Left lung (tissue), 10 donors: ENCODE data around the gene RPS14. TPM values are rescaled to one million over a fixed set of nuclear protein-coding genes. Genes with fewer than 3 reads are reported as not detected.

Experiments
- ATAC-seq: fragments of 200-7000 bp; cut with Tn5 transposase; one replicate; pipeline ENCODE4 v1.9.1; 2020; ENCODE audit warnings: moderate library complexity
- DNase-seq, 4 donors: peaks; one replicate each; pipeline ENCODE4 v3.0.0-alpha.2; 2013 to 2020
- H3K27ac ChIP-seq, 2 donors: fragments of 200-600 bp; sonication (generic) in 1 of 2; one replicate each; pipeline versions ENCODE4 v1.5.0 to v1.8.0; 2020 to 2021
- H3K27me3 ChIP-seq, 2 donors: fragments of 200-600 bp; sonication (generic) in 1 of 2; one replicate each; pipeline versions ENCODE4 v1.5.0 to v1.8.0; 2020 to 2021
- H3K36me3 ChIP-seq, 2 donors: fragments of 200-600 bp; sonication (generic) in 1 of 2; one replicate each; pipeline versions ENCODE4 v1.5.0 to v1.8.0; 2020 to 2021
- H3K4me1 ChIP-seq, 2 donors: fragments of 200-600 bp; one replicate each; pipeline ENCODE4 v1.8.0; 2021
- H3K4me3 ChIP-seq, 2 donors: fragments of 200-600 bp; sonication (generic) in 1 of 2; one replicate each; pipeline versions ENCODE4 v1.5.0 to v1.8.0; 2020 to 2021; ENCODE audit warnings: mild to moderate bottlenecking in 1 of 2
- H3K9me3 ChIP-seq, 2 donors: fragments of 200-600 bp; sonication (generic) in 1 of 2; one replicate each; pipeline versions ENCODE4 v1.5.0 to v1.8.0; 2020 to 2021
- CTCF ChIP-seq, 2 donors: fragments of 200-600 bp; sonication (generic) in 1 of 2; IDR thresholded peaks; one replicate each; pipeline versions ENCODE4 v1.5.0 to v1.8.0; 2021; ENCODE audit warnings: antibody characterized with exemption in 2 of 2
- intact Hi-C, 2 donors: fragments of 100-400 bp; cut with DNase I; formaldehyde crosslinking; loops; one replicate each; pipeline versions ENCODE4 v1.11.2 to v1.14.2; 2022
- polyA plus RNA-seq, 6 donors: library from polyadenylated mRNA; unstranded; fragments of 120-200 nt; gene quantifications; one replicate each; pipeline ENCODE4 v1.2.1, GENCODE V29; 2013; ENCODE audit not compliant: insufficient read length in 6 of 6
- total RNA-seq, 2 donors: library from RNA; stranded (reverse); fragmentation: NEBNext Ultra II Directional; extraction: Animal tissue kit (Norgen Biotek cat#: 25700); gene quantifications; one replicate each; pipeline ENCODE4 v1.2.1, GENCODE V29; 2021
- donor health status: DM: no; HTN: yes; CAD: no.
- donor health status: DM: no; HTN: no; CAD: no.

Gene RPS14
- total and polyA plus RNA-seq, 8 donors = 1,428 to 2,778 (median 2,416) TPM

DNA sequence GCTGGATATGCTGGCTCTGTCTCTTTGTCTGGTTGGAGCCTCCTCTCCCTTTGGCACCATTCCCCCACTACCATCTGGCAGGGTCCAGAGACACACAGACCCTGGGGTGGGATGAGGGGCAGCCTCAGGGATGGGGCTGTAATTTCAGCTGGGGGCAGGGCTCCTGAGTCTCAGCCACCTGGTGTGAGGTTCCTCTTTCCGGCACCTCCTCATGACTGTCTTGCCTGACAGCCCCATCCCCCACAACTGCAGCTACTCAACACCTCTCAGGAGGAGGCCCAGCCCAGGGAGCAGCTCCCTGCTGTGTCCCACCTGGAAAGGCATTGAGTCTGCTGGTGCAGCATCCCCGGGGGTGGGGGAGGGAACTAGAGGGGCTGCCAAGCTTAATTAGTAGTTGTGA is 11.7 kb upstream of the RPS14 start:
- intact Hi-C loops = loop anchor here in 1 of 2 donors (10.0 kb wide), 1 partner anchor 64 kb away; no protein-coding TSS in a partner anchor
- Histone ChIP-seq H3K4me1 (peaks cover 0 to 49% of the 10 kb centered on the region in 2 donors), H3K9me3 (no peaks in the 10 kb centered on the region), H3K4me3 (no peak overlapping the region), H3K27ac (peak overlapping the region in 1 of 2 donors; percentile 4), H3K36me3 (no peaks in the 10 kb centered on the region), H3K27me3 (no peaks in the 10 kb centered on the region)
- ATAC-seq = no peak
- TF ChIP-seq CTCF (IDR thresholded peaks at IDR 0.05) = no peak
- peak in 1 of 4 donors; percentile 47 for DNase-seq

- Histone ChIP-seq H3K4me3 (no peak overlapping the region), H3K27me3 (no peaks in the 10 kb centered on the region), H3K9me3 (no peaks in the 10 kb centered on the region), H3K27ac (peak overlapping the region in 1 of 2 donors; percentile 4), H3K36me3 (no peaks in the 10 kb centered on the region), H3K4me1 (peaks cover 0 to 45% of the 10 kb centered on the region in 2 donors)
- intact Hi-C loops = loop anchor here in 1 of 2 donors (10.0 kb wide), 1 partner anchor 64 kb away; no protein-coding TSS in a partner anchor
- no peak for ATAC-seq
- DNase-seq = no peak
- no peak for TF ChIP-seq CTCF (IDR thresholded peaks at IDR 0.05)
These were observed 11.2 kb upstream of the RPS14 start for GRCh38 chr5:150460781-150461180.

GRCh38 chr5:150458802-150459557 is 9.4 kb upstream of the RPS14 start:
- DNase-seq (peak in 3 of 4 donors; percentile 76 to 95 (median 76)), ATAC-seq (peak; percentile 98)
- H3K27me3 ChIP-seq = no peaks in the 10 kb centered on the region
- H3K9me3 ChIP-seq = no peaks in the 10 kb centered on the region
- intact Hi-C loops = loop anchor here in 1 of 2 donors (5.0 kb wide), 2 partner anchors 83 to 198 kb away; no protein-coding TSS in a partner anchor
- peak; percentile 78 to 88 for TF ChIP-seq CTCF (IDR thresholded peaks at IDR 0.05)
- H3K4me1 ChIP-seq = peaks cover 0 to 43% of the 10 kb centered on the region in 2 donors
- H3K27ac ChIP-seq = no peak overlapping the region
- no peak overlapping the region for H3K4me3 ChIP-seq
- H3K36me3 ChIP-seq = no peaks in the 10 kb centered on the region

- Histone ChIP-seq H3K4me1 (peaks cover 0 to 51% of the 10 kb centered on the region in 2 donors), H3K27me3 (no peaks in the 10 kb centered on the region), H3K36me3 (no peaks in the 10 kb centered on the region), H3K4me3 (no peak overlapping the region), H3K9me3 (no peaks in the 10 kb centered on the region), H3K27ac (peak overlapping the region in 1 of 2 donors; percentile 62)
- no peak for TF ChIP-seq CTCF (IDR thresholded peaks at IDR 0.05)
- ATAC-seq = no peak
- no peak for DNase-seq
- intact Hi-C loops = loop anchor here in 1 of 2 donors (5.0 kb wide), 2 partner anchors 85 to 200 kb away; no protein-coding TSS in a partner anchor
These were observed 8.2 kb upstream of the RPS14 start for GRCh38 chr5:150457562-150458240.

DNA sequence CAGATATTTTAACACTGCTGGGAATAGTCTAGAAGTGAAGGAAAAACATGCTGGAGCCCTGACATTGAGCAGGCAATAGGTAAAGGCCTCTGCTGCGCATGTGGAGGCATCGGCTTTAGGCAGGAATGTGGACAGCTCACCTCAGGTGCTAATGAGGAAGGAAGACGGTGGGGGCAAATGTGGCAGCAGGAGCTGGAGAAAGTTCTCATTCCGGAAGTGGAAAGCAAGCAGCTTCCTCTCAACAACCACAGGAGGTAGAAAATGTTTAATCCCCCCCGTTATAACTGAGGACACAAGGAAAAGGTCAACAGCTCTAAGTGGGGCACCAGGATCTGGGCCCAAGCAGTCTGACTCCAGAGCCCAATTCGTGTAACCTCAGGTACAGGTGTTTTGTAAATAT is 7.6 kb upstream of the RPS14 start:
- no peak for DNase-seq
- H3K4me3 ChIP-seq = no peak overlapping the region
- no peak for TF ChIP-seq CTCF (IDR thresholded peaks at IDR 0.05)
- intact Hi-C loops = loop anchor here in 1 of 2 donors (5.0 kb wide), 2 partner anchors 85 to 200 kb away; no protein-coding TSS in a partner anchor
- H3K9me3 ChIP-seq = no peaks in the 10 kb centered on the region
- H3K36me3 ChIP-seq = no peaks in the 10 kb centered on the region
- H3K27ac ChIP-seq = peak overlapping the region in 1 of 2 donors; percentile 62
- ATAC-seq = no peak
- H3K27me3 ChIP-seq = no peaks in the 10 kb centered on the region
- peaks cover 0 to 51% of the 10 kb centered on the region in 2 donors for H3K4me1 ChIP-seq
